ENCODE results near the gene SPOCK3.

SPOCK3 gene

GRCh38 chr4:166956484-166956883 is 277.8 kb downstream of the SPOCK3 start:
- Histone ChIP-seq H3K9ac (ENCODE audit: low read depth, low read length) (no peak overlapping the region), H3K4me3 (ENCODE audit: low read depth in 1 of 2, low read length in 2 of 2) (no peak overlapping the region), H3K4me1 (ENCODE audit: insufficient read depth, low read length) (no peaks in the 10 kb centered on the region), H3K79me2 (ENCODE audit: insufficient read depth, low read length) (no peaks in the 10 kb centered on the region), H3K27ac (ENCODE audit: low read length) (no peak overlapping the region), H3K27me3 (ENCODE audit: insufficient read depth, low read length, poor library complexity) (no peaks in the 10 kb centered on the region), H3K36me3 (ENCODE audit: insufficient read depth, low read length) (no peaks in the 10 kb centered on the region), H3K9me3 (ENCODE audit: insufficient read depth, low read length, severe bottlenecking) (no peaks in the 10 kb centered on the region), H2AFZ (ENCODE audit: low read depth, low read length) (no peak overlapping the region), H3K4me2 (ENCODE audit: insufficient read depth, low read length) (no peak overlapping the region), H4K20me1 (ENCODE audit: insufficient read depth, low read length) (no peaks in the 10 kb centered on the region)
- no peak for TF ChIP-seq EZH2 (IDR thresholded peaks at IDR 0.05; ENCODE audit: borderline replicate concordance, low read depth, low read length, severe bottlenecking)
- TF ChIP-seq, protein P1, sequence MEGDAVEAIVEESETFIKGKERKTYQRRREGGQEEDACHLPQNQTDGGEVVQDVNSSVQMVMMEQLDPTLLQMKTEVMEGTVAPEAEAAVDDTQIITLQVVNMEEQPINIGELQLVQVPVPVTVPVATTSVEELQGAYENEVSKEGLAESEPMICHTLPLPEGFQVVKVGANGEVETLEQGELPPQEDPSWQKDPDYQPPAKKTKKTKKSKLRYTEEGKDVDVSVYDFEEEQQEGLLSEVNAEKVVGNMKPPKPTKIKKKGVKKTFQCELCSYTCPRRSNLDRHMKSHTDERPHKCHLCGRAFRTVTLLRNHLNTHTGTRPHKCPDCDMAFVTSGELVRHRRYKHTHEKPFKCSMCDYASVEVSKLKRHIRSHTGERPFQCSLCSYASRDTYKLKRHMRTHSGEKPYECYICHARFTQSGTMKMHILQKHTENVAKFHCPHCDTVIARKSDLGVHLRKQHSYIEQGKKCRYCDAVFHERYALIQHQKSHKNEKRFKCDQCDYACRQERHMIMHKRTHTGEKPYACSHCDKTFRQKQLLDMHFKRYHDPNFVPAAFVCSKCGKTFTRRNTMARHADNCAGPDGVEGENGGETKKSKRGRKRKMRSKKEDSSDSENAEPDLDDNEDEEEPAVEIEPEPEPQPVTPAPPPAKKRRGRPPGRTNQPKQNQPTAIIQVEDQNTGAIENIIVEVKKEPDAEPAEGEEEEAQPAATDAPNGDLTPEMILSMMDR (IDR thresholded peaks at IDR 0.05; ENCODE audit: borderline replicate concordance, extremely low read depth, low read length, poor library complexity, severe bottlenecking) = no peak
- ATAC-seq (ENCODE audit: insufficient read depth, low read depth) = no peak
- no peak for DNase-seq

DNA sequence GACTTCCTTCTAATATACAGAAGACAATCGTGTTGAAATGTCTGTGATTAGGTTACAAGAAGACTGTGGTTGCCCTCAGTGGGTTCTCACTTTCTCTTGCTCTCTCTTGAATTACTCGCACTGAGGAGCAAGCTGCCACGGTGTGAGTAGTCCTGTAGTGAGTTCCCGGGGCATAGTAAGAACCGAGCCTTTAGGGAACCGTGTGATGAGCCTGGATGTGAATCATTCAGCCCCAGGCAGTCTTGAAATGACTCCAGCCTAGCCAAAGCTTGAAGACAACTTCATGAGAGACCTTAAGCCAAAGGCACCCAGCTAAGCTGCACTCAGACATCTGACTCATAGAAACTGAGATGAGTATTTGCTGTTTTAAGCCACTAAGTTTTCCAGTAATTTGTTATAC is 292.7 kb downstream of the SPOCK3 start:
- H2AFZ ChIP-seq (ENCODE audit: low read depth, low read length) = no peak overlapping the region
- ATAC-seq (ENCODE audit: insufficient read depth, low read depth) (no peak), DNase-seq (no peak)
- H3K9me3 ChIP-seq (ENCODE audit: insufficient read depth, low read length, severe bottlenecking) = no peaks in the 10 kb centered on the region
- no peak overlapping the region for H3K4me3 ChIP-seq (ENCODE audit: low read depth in 1 of 2, low read length in 2 of 2)
- no peaks in the 10 kb centered on the region for H3K27me3 ChIP-seq (ENCODE audit: insufficient read depth, low read length, poor library complexity)
- no peaks in the 10 kb centered on the region for H3K36me3 ChIP-seq (ENCODE audit: insufficient read depth, low read length)
- no peak overlapping the region for H3K4me2 ChIP-seq (ENCODE audit: insufficient read depth, low read length)
- H3K79me2 ChIP-seq (ENCODE audit: insufficient read depth, low read length) = no peaks in the 10 kb centered on the region
- TF ChIP-seq, protein P1 (IDR thresholded peaks at IDR 0.05; ENCODE audit: borderline replicate concordance, extremely low read depth, low read length, poor library complexity, severe bottlenecking) = no peak
- TF ChIP-seq EZH2 (IDR thresholded peaks at IDR 0.05; ENCODE audit: borderline replicate concordance, low read depth, low read length, severe bottlenecking) = no peak
- H3K27ac ChIP-seq (ENCODE audit: low read length) = no peak overlapping the region
- no peaks in the 10 kb centered on the region for H3K4me1 ChIP-seq (ENCODE audit: insufficient read depth, low read length)
- no peak overlapping the region for H3K9ac ChIP-seq (ENCODE audit: low read depth, low read length)
- no peaks in the 10 kb centered on the region for H4K20me1 ChIP-seq (ENCODE audit: insufficient read depth, low read length)

DNA sequence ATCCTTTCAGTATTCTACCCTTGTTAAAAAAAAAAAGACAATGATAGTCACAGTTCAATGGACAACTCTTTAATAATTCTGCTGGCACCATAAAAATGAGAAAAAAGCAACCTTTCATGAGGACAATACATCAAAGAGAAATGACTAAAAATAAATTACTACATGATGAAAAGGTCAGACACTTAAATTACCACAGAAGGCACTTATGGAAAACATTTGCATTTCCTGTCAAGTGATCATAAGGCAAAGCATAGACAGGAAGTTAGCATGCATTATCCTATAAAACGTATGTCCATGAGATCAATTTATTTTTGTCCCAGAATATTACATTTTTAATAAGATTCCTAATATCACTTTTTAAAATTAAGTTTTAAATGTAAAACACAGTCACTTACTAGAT is 303.8 kb downstream of the SPOCK3 start:
- Histone ChIP-seq H2AFZ (ENCODE audit: low read depth, low read length) (no peak overlapping the region), H3K4me2 (ENCODE audit: insufficient read depth, low read length) (no peak overlapping the region), H3K79me2 (ENCODE audit: insufficient read depth, low read length) (no peaks in the 10 kb centered on the region), H4K20me1 (ENCODE audit: insufficient read depth, low read length) (no peaks in the 10 kb centered on the region), H3K4me3 (ENCODE audit: low read depth in 1 of 2, low read length in 2 of 2) (no peak overlapping the region), H3K27me3 (ENCODE audit: insufficient read depth, low read length, poor library complexity) (no peaks in the 10 kb centered on the region), H3K27ac (ENCODE audit: low read length) (no peak overlapping the region), H3K9ac (ENCODE audit: low read depth, low read length) (no peak overlapping the region), H3K4me1 (ENCODE audit: insufficient read depth, low read length) (no peaks in the 10 kb centered on the region), H3K9me3 (ENCODE audit: insufficient read depth, low read length, severe bottlenecking) (no peaks in the 10 kb centered on the region), H3K36me3 (ENCODE audit: insufficient read depth, low read length) (no peaks in the 10 kb centered on the region)
- no peak for DNase-seq
- no peak for TF ChIP-seq EZH2 (IDR thresholded peaks at IDR 0.05; ENCODE audit: borderline replicate concordance, low read depth, low read length, severe bottlenecking)
- TF ChIP-seq, protein P1 (IDR thresholded peaks at IDR 0.05; ENCODE audit: borderline replicate concordance, extremely low read depth, low read length, poor library complexity, severe bottlenecking) = no peak
- ATAC-seq (ENCODE audit: insufficient read depth, low read depth) = no peak

DNA sequence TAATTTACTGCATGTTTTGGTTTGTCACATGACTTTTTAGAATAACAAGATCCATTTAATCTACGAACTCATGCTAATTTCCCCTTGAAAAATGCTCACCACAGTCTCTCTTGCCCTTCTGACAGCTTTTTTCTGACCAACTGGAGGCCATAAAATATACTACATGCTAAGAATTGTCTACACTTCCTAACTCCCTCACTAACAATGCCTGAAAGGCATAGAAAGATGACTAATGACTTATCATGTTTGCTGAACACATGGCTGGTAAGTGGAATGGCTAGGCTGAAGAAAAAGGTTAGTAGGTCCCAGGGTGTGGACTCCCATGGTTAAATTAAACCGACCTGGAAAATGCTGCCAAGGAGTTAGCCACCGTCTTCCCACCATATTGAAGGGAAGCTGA is 309.9 kb downstream of the SPOCK3 start:
- DNase-seq (no peak), ATAC-seq (ENCODE audit: insufficient read depth, low read depth) (no peak)
- H3K4me2 ChIP-seq (ENCODE audit: insufficient read depth, low read length) = no peak overlapping the region
- no peak overlapping the region for H3K9ac ChIP-seq (ENCODE audit: low read depth, low read length)
- H3K27me3 ChIP-seq (ENCODE audit: insufficient read depth, low read length, poor library complexity) = no peaks in the 10 kb centered on the region
- H2AFZ ChIP-seq (ENCODE audit: low read depth, low read length) = no peak overlapping the region
- H4K20me1 ChIP-seq (ENCODE audit: insufficient read depth, low read length) = no peaks in the 10 kb centered on the region
- no peak overlapping the region for H3K4me3 ChIP-seq (ENCODE audit: low read depth in 1 of 2, low read length in 2 of 2)
- H3K27ac ChIP-seq (ENCODE audit: low read length) = no peak overlapping the region
- H3K4me1 ChIP-seq (ENCODE audit: insufficient read depth, low read length) = no peaks in the 10 kb centered on the region
- no peaks in the 10 kb centered on the region for H3K79me2 ChIP-seq (ENCODE audit: insufficient read depth, low read length)
- no peaks in the 10 kb centered on the region for H3K36me3 ChIP-seq (ENCODE audit: insufficient read depth, low read length)
- no peaks in the 10 kb centered on the region for H3K9me3 ChIP-seq (ENCODE audit: insufficient read depth, low read length, severe bottlenecking)
- TF ChIP-seq, protein P1 (IDR thresholded peaks at IDR 0.05; ENCODE audit: borderline replicate concordance, extremely low read depth, low read length, poor library complexity, severe bottlenecking) = no peak
- TF ChIP-seq EZH2 (IDR thresholded peaks at IDR 0.05; ENCODE audit: borderline replicate concordance, low read depth, low read length, severe bottlenecking) = no peak

Measured in DND-41 (cell line).